ENCODE measurements around the gene NRIP1.
A peak's percentile ranks its signal among the peaks of the same experiment; 100 is the strongest.

Gene NRIP1

GRCh38 chr21:14959343-14959742 is 105.5 kb downstream of the NRIP1 start:
- TF ChIP-seq CTCF (IDR thresholded peaks at IDR 0.05; ENCODE audit: low read depth, low read length, missing control alignments), result no peak

GRCh38 chr21:14957836-14958235 is 107.0 kb downstream of the NRIP1 start:
- H3K4me3 ChIP-seq (replicated peaks; ENCODE audit: low read depth, low read length), result no peak overlapping the region
- DNase-seq (ENCODE audit: extremely low read depth, low read depth), result no peak
- TF ChIP-seq CTCF (IDR thresholded peaks at IDR 0.05; ENCODE audit: low read depth, low read length, missing control alignments), result no peak

More at GRCh38 chr21:14959343-14959742, 105.5 kb downstream of the NRIP1 start:
- no peak overlapping the region for H3K4me3 ChIP-seq (replicated peaks; ENCODE audit: low read depth, low read length)
- no peak for DNase-seq (ENCODE audit: extremely low read depth, low read depth)

- no peak for TF ChIP-seq CTCF (IDR thresholded peaks at IDR 0.05; ENCODE audit: low read depth, low read length, missing control alignments)
- H3K4me3 ChIP-seq (replicated peaks; ENCODE audit: low read depth, low read length), result no peak overlapping the region
Observed at GRCh38 chr21:14956807-14957206, 108.0 kb downstream of the NRIP1 start.

GRCh38 chr21:14955936-14956520 is 108.8 kb downstream of the NRIP1 start:
- TF ChIP-seq CTCF (IDR thresholded peaks at IDR 0.05; ENCODE audit: low read depth, low read length, missing control alignments), result no peak
- no peak overlapping the region for H3K4me3 ChIP-seq (replicated peaks; ENCODE audit: low read depth, low read length)
- DNase-seq (ENCODE audit: extremely low read depth, low read depth), result no peak

More at GRCh38 chr21:14956807-14957206, 108.0 kb downstream of the NRIP1 start:
- DNase-seq (ENCODE audit: extremely low read depth, low read depth), result peak; percentile 5

- DNase-seq (ENCODE audit: extremely low read depth, low read depth), result no peak
- TF ChIP-seq CTCF (IDR thresholded peaks at IDR 0.05; ENCODE audit: low read depth, low read length, missing control alignments), result no peak
- no peak overlapping the region for H3K4me3 ChIP-seq (replicated peaks; ENCODE audit: low read depth, low read length)
Observed at GRCh38 chr21:14952916-14953315, 111.9 kb downstream of the NRIP1 start.

GRCh38 chr21:14949603-14950002 is 115.2 kb downstream of the NRIP1 start:
- H3K4me3 ChIP-seq (replicated peaks; ENCODE audit: low read depth, low read length), result no peak overlapping the region
- no peak for DNase-seq (ENCODE audit: extremely low read depth, low read depth)
- TF ChIP-seq CTCF (IDR thresholded peaks at IDR 0.05; ENCODE audit: low read depth, low read length, missing control alignments), result no peak

GRCh38 chr21:14947613-14948160 is 117.1 kb downstream of the NRIP1 start:
- no peak for TF ChIP-seq CTCF (IDR thresholded peaks at IDR 0.05; ENCODE audit: low read depth, low read length, missing control alignments)
- DNase-seq (ENCODE audit: extremely low read depth, low read depth), result no peak
- H3K4me3 ChIP-seq (replicated peaks; ENCODE audit: low read depth, low read length), result no peak overlapping the region
